GM18907 (cell line): ENCODE data around the gene NCAPH2.
"Not testable (repeated sequence)": the region's sequence is repeated elsewhere in the genome, so short reads cannot be mapped to it uniquely, and the experiment has no call there.

ENCODE experiments used
- ATAC-seq: cut with Tn5 transposase; IDR thresholded peaks from one replicate; pipeline ENCODE4 v1.9.1; 2021; ENCODE audit warnings: mild to moderate bottlenecking, moderate library complexity; ENCODE audit not compliant: unreplicated experiment

NCAPH2 gene

GRCh38 chr22:50528682-50529415, 20.8 kb downstream of the NCAPH2 start:
- ATAC-seq = no peak

- ATAC-seq = no peak
Measured at GRCh38 chr22:50529416-50529896, 21.4 kb downstream of the NCAPH2 start.

- ATAC-seq = peak; percentile 21
Measured at GRCh38 chr22:50529897-50530579, 22.0 kb downstream of the NCAPH2 start, which contains the start of gene TYMP. Gene TYMP, minus strand, starts transcription at chr22:50530012. Its CDS starts 303 bp downstream, at chr22:50529709.

GRCh38 chr22:50530580-50530876, 22.5 kb downstream of the NCAPH2 start:
- ATAC-seq = no peak

- ATAC-seq = no peak
Measured at GRCh38 chr22:50530877-50531545, 23.0 kb downstream of the NCAPH2 start.

GRCh38 chr22:50531546-50531961, 23.5 kb downstream of the NCAPH2 start:
- ATAC-seq = no peak

GRCh38 chr22:50531962-50532674, 24.1 kb downstream of the NCAPH2 start:
- ATAC-seq = no peak

GRCh38 chr22:50532824-50533796, 25.1 kb downstream of the NCAPH2 start:
- ATAC-seq = no peak

GRCh38 chr22:50533856-50534711, 26.1 kb downstream of the NCAPH2 start:
- ATAC-seq = not testable (repeated sequence)

- no peak for ATAC-seq
Measured at GRCh38 chr22:50535113-50535512, 27.1 kb downstream of the NCAPH2 start.

- no peak for ATAC-seq
Measured at GRCh38 chr22:50536226-50536625, 28.2 kb downstream of the NCAPH2 start.

GRCh38 chr22:50537765-50538164, 29.7 kb downstream of the NCAPH2 start:
- no peak for ATAC-seq

GRCh38 chr22:50540381-50540780, 32.4 kb downstream of the NCAPH2 start:
- ATAC-seq = no peak

GRCh38 chr22:50541667-50542026, 33.6 kb downstream of the NCAPH2 start:
- not testable (repeated sequence) for ATAC-seq

- no peak for ATAC-seq
Measured at GRCh38 chr22:50542416-50542927, 34.4 kb downstream of the NCAPH2 start.

GRCh38 chr22:50544078-50544745, 36.2 kb downstream of the NCAPH2 start:
- ATAC-seq = no peak

GRCh38 chr22:50544746-50545253, 36.8 kb downstream of the NCAPH2 start:
- ATAC-seq = no peak
